ENCODE results near the gene CHAC1.

GRCh38 chr15:40943764-40944365, 9.4 kb upstream of the CHAC1 start:
- TF ChIP-seq, protein P1, sequence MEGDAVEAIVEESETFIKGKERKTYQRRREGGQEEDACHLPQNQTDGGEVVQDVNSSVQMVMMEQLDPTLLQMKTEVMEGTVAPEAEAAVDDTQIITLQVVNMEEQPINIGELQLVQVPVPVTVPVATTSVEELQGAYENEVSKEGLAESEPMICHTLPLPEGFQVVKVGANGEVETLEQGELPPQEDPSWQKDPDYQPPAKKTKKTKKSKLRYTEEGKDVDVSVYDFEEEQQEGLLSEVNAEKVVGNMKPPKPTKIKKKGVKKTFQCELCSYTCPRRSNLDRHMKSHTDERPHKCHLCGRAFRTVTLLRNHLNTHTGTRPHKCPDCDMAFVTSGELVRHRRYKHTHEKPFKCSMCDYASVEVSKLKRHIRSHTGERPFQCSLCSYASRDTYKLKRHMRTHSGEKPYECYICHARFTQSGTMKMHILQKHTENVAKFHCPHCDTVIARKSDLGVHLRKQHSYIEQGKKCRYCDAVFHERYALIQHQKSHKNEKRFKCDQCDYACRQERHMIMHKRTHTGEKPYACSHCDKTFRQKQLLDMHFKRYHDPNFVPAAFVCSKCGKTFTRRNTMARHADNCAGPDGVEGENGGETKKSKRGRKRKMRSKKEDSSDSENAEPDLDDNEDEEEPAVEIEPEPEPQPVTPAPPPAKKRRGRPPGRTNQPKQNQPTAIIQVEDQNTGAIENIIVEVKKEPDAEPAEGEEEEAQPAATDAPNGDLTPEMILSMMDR (IDR thresholded peaks at IDR 0.05) = no peak
- no peak for TF ChIP-seq POLR2A (IDR thresholded peaks at IDR 0.05)

Data from breast epithelium (tissue), 3 donors.